Measurements from ENCODE around the gene EFHD1. TPM values are rescaled to one million over a fixed set of nuclear protein-coding genes. Genes with fewer than 3 reads are reported as not detected.

The EFHD1 gene
- polyA plus RNA-seq, 1 experiment: 76.5 TPM

DNA sequence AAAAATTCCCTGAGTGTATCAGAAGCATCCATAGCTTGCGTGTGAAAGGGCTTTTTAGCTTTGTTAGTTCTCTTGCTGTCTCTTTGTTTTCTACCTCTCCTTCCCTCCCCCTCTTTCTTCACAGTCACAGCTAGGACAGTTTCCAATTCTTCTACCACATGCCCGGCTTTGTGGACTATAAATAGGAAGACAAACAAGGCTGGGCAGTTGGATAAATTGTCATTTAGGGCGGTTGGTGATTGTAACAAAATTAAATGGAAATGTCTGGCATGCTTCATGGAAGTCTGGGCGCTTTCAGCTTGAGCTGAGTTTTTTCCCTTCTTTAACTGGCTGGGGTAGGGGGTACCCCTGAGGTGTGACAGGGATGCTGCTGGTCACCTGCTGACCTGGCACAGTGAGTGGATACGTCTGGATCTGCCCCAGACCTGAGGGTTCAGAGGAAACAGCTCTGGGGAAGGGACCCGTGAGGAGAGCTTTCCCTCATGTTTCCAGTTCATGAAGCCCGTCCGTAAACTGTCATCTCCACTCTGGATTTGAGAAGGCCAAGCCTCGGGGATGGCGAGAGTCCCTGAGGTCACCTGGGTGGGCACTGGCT is 34.7 kb downstream of the EFHD1 start:
- ChIA-PET POLR2A (no interaction called here), CTCF (interaction anchor here (0.6 to 4.7 kb wide), 10 partner anchors 12 to 583 kb away, joined by 3 to 34 read pairs (median 5); partner anchors contain the start of gene EFHD1)
- no peak for DNase-seq (ENCODE audit: low read depth)
- Histone ChIP-seq H3K4me3 (ENCODE audit: low read depth, low read length) (no peak overlapping the region), H3K27me3 (ENCODE audit: control insufficient read depth, insufficient read depth, low read length) (no peaks in the 10 kb centered on the region), H3K36me3 (ENCODE audit: control insufficient read depth, insufficient read depth, low read length) (peaks cover under 1% of the 10 kb centered on the region)
- TF ChIP-seq, protein P1, sequence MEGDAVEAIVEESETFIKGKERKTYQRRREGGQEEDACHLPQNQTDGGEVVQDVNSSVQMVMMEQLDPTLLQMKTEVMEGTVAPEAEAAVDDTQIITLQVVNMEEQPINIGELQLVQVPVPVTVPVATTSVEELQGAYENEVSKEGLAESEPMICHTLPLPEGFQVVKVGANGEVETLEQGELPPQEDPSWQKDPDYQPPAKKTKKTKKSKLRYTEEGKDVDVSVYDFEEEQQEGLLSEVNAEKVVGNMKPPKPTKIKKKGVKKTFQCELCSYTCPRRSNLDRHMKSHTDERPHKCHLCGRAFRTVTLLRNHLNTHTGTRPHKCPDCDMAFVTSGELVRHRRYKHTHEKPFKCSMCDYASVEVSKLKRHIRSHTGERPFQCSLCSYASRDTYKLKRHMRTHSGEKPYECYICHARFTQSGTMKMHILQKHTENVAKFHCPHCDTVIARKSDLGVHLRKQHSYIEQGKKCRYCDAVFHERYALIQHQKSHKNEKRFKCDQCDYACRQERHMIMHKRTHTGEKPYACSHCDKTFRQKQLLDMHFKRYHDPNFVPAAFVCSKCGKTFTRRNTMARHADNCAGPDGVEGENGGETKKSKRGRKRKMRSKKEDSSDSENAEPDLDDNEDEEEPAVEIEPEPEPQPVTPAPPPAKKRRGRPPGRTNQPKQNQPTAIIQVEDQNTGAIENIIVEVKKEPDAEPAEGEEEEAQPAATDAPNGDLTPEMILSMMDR (IDR thresholded peaks at IDR 0.05; ENCODE audit: insufficient read depth, low read depth, low read length): no peak

DNA sequence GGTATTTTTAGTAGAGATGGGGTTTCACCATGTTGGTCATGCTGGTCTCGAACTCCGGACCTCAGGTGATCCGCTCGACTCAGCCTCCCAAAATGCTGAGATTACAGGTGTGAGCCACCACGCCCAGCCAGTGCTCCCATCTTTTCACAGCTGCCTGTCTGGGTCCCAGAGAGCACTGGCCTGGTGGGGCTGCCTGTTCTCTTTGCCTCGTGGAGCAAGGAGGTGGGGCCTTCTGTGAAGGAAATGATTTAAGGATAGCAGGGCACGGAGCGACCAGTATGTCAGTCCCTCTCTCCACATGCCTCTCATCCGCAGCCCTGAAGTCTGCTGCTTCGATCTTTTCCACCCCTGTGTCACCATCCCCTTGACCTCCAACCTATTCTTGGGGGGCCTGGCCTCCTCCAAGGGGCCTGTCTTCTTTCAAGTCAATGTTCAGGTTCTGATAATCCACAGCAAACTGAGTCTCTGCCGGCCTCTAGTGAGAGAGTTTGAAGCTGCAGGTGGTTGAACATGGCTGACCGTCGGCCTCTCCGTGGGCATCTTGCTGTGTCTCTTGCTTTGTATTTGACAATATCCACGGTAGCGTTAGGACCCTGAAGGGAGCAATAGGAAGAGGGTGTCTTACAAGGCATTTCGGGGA is 35.5 kb downstream of the EFHD1 start:
- DNase-seq (ENCODE audit: low read depth): no peak
- no peaks in the 10 kb centered on the region for H3K27me3 ChIP-seq (ENCODE audit: control insufficient read depth, insufficient read depth, low read length)
- CTCF ChIA-PET: interaction anchor here (0.6 to 4.7 kb wide), 13 partner anchors 9 to 582 kb away, joined by 3 to 34 read pairs (median 5); partner anchors contain the start of gene EFHD1
- peaks cover 3% of the 10 kb centered on the region for H3K36me3 ChIP-seq (ENCODE audit: control insufficient read depth, insufficient read depth, low read length)
- TF ChIP-seq, protein P1 (IDR thresholded peaks at IDR 0.05; ENCODE audit: insufficient read depth, low read depth, low read length): peak; percentile 72
- POLR2A ChIA-PET: no interaction called here
- H3K4me3 ChIP-seq (ENCODE audit: low read depth, low read length): no peak overlapping the region

DNA sequence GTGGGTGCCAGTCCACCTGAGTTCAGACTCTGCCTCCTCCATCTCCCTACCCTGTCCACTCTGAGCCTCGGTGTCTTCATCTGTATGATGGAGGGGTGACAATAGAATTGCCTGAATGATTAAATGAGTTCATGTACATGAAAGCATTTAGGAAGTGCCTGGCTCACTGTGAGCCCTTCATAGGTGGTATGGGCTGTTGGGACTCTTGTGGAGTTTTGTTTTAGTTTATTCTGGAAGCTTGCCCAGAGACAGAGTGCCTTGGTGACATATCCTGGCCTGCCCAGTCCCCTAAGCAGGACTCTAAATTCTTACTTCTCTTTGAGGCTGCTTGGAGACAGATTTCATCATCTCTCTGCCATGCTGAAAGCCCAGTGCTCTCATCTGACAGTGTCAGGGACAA is 39.2 kb downstream of the EFHD1 start:
- Histone ChIP-seq H3K4me3 (ENCODE audit: low read depth, low read length) (no peak overlapping the region), H3K27me3 (ENCODE audit: control insufficient read depth, insufficient read depth, low read length) (no peaks in the 10 kb centered on the region), H3K36me3 (ENCODE audit: control insufficient read depth, insufficient read depth, low read length) (peaks cover 3% of the 10 kb centered on the region)
- no peak for DNase-seq (ENCODE audit: low read depth)
- ChIA-PET CTCF (interaction anchor here (1.5 kb wide), 1 partner anchor 11 kb away, joined by 4 read pairs; no protein-coding TSS in a partner anchor), POLR2A (no interaction called here)
- TF ChIP-seq, protein P1 (IDR thresholded peaks at IDR 0.05; ENCODE audit: insufficient read depth, low read depth, low read length): no peak

DNA sequence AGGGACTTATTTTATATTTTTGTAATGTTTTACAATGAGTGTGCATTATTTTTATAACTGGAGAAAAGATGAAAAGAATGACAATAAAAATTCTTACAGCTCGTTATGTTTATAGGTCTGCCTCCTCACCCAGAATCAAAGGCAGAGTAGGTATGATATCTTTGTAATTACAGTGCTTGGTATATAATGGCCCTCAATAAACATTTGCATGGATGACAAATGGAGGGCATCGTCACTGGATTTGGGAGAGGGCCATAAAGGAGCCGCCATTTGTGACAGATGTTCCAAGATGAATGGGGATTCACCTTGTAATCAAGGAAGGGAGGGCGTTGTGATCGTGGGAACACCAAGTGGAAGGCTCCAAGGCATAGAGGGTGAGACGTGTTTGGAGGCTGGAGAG is 41.1 kb downstream of the EFHD1 start:
- TF ChIP-seq, protein P1 (IDR thresholded peaks at IDR 0.05; ENCODE audit: insufficient read depth, low read depth, low read length): no peak
- CTCF ChIA-PET: interaction anchor here (1.1 kb wide), 1 partner anchor 9 kb away, joined by 3 read pairs; no protein-coding TSS in a partner anchor
- H3K27me3 ChIP-seq (ENCODE audit: control insufficient read depth, insufficient read depth, low read length): no peaks in the 10 kb centered on the region
- H3K4me3 ChIP-seq (ENCODE audit: low read depth, low read length): no peak overlapping the region
- DNase-seq (ENCODE audit: low read depth): no peak
- POLR2A ChIA-PET: no interaction called here
- H3K36me3 ChIP-seq (ENCODE audit: control insufficient read depth, insufficient read depth, low read length): peaks cover 3% of the 10 kb centered on the region

DNA sequence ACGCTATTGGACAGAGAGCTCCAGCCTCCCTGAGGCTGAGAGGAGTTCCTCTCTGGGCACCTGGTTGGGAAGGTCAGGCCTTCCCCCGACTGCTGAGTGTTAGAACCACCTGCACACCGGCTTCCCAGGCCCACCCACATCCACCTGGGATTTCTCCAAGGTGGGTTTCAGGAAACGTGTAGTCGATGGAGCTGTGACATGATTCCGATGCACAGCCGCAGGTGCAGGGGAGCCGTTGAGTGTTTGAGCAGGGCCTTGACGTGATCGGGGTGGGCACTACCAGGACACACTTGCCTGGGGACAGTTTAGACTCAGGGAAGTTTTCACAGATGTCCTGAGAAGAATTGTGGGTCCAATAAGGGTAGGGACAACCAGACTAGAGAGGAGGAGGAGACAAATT is 42.0 kb downstream of the EFHD1 start:
- TF ChIP-seq, protein P1 (IDR thresholded peaks at IDR 0.05; ENCODE audit: insufficient read depth, low read depth, low read length): no peak
- ChIA-PET POLR2A (no interaction called here), CTCF (no interaction called here)
- Histone ChIP-seq H3K36me3 (ENCODE audit: control insufficient read depth, insufficient read depth, low read length) (peaks cover 3% of the 10 kb centered on the region), H3K27me3 (ENCODE audit: control insufficient read depth, insufficient read depth, low read length) (no peaks in the 10 kb centered on the region), H3K4me3 (ENCODE audit: low read depth, low read length) (no peak overlapping the region)
- DNase-seq (ENCODE audit: low read depth): no peak

Measured in BJ (cell line).